Left ventricle myocardium superior (tissue), 1 donor: ENCODE measurements around the gene ARAP2. TPM values are rescaled to one million over a fixed set of nuclear protein-coding genes. Genes with fewer than 3 reads are reported as not detected.

ENCODE experiments used
- ATAC-seq: fragments of 200-7000 bp; cut with Tn5 transposase; one replicate; pipeline ENCODE4 v1.9.1; 2020; ENCODE audit warnings: mild to moderate bottlenecking, moderate library complexity
- DNase-seq: peaks from one replicate; pipeline ENCODE4 v3.0.0-alpha.2; 2020
- intact Hi-C: fragments of 100-400 bp; cut with micrococcal nuclease; formaldehyde crosslinking; loops from one replicate; pipeline ENCODE4 v1.11.0; 2022
- total RNA-seq: library from RNA; stranded (reverse); fragmentation: NEBNext Ultra II Directional; extraction: Animal tissue kit (Norgen Biotek cat#: 25700); gene quantifications from one replicate; pipeline ENCODE4 v1.2.1, GENCODE V29; 2021
- donor health status: DM: no; HTN: yes; CAD: no; lungs with severe emphysema.

ARAP2 gene
- total RNA-seq, 1 donor from 2014 or later = 2.7 TPM

DNA sequence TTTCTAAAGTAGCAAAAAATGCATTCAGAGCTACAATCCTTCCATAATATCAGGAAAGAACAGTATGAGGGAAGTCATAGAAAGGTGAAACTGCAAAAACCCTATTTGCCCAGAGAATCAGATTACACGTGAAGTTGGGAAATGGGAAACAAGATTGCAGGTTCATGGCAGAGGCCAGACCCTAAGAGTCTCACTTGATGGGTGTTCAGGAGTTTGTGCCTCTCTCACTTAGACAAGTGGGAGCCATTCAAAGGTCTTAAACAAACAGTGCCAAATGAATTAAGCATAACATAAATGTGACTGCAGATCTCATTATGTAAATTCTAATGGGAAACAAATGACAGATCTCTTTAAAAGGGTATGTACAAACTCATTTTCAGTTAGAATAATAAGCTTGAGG, 91.6 kb downstream of the ARAP2 start:
- intact Hi-C loops = loop anchor here (10.0 kb wide), 1 partner anchor 392 kb away; no protein-coding TSS in a partner anchor
- DNase-seq = no peak
- no peak for ATAC-seq

DNA sequence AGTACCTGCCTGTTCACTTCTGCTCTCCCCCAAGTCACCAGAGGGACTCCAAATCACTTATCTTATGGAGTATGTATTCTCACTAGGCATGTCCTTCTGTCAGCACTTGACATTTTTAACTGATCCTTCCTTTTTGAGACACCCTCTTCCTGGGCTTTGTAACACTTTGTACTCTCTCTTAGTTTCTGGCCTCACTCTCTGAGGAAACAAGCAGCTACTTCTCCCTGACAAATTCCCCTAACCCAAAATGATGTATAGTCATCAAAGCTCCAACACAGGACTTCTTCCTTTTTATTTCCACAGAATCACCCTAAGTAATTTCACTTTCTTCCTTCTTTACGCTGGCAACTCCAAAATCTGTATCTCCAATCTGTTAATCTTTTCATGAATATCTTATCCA, 101.8 kb downstream of the ARAP2 start:
- no peak for ATAC-seq
- intact Hi-C loops = no loop called here
- no peak for DNase-seq

DNA sequence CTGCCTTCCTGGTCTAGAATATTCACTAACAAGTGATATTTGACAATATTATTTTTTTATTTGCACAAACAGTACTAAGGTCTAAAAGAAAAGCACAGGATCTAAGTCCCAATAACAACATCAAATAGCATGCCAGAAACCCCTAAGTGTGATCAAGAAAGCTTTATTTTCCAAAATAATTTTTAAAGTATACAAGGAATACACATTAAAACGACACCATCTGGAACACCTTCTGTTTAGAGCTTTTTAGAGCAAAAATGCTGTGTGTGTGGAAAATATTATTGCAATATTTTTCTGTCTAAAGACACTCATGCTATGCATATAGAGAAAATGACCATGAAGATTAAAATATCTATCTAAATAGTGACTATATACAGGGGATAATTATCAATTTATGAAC, 103.1 kb downstream of the ARAP2 start:
- ATAC-seq (no peak), DNase-seq (no peak)
- intact Hi-C loops = no loop called here

DNA sequence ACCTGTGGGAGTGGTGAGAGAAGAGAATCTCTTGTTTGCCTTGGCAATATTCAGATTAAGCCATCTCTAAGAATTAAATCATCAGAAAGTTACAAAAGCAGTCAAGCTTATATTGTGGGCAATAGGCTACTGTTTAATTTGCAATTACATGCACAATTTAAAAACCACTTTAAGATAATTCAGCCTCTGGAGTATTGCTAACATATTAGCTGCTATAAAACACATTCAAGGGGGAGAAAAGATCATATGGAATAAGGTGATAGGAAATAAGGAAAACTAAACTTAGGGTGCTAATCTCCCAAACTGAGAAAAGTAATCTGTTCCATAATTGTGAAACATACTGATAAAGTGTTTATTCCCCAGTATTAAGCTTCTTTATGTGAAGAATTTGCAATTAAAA, 103.9 kb downstream of the ARAP2 start:
- DNase-seq = no peak
- no peak for ATAC-seq
- intact Hi-C loops = no loop called here

DNA sequence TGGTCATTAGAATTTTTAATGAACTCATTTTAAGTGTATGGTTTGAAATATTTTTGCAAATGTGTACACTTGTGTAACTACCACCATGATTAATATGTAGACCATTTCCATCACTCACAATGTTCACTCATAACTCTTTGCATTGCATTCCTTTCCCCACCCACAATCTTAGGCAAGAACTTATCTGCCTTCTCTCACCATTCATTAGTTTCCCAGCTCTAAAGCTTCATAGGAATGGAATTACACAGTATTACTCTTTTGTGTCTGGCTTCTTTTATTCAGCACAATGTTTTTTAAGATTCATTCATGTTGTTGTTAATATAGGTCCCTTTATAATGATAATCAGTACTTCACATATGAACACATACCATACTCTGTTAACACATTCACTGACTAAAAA, 106.1 kb downstream of the ARAP2 start:
- intact Hi-C loops = loop anchor here (5.0 kb wide), 1 partner anchor 184 kb away; no protein-coding TSS in a partner anchor
- ATAC-seq = no peak
- DNase-seq = no peak

DNA sequence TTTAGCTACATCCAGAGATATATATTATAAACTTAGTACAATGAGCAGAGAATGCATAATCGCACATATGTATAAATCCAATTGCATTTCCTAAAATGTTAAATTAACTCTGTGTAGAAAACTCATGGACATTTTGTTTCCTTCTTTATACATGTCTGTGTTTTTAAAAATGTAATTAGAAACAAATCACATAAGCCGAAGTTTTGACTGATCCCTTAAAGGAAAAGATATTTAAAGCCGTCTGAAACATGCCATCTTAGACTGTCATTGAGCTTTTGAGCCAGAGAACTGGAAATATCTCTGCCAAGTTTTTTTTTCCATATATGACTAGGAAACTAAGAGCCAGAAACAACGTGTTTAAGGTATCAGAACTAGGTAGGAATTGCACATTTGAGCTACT, 107.0 kb downstream of the ARAP2 start:
- intact Hi-C loops = loop anchor here (5.0 kb wide), 1 partner anchor 185 kb away; no protein-coding TSS in a partner anchor
- no peak for DNase-seq

DNA sequence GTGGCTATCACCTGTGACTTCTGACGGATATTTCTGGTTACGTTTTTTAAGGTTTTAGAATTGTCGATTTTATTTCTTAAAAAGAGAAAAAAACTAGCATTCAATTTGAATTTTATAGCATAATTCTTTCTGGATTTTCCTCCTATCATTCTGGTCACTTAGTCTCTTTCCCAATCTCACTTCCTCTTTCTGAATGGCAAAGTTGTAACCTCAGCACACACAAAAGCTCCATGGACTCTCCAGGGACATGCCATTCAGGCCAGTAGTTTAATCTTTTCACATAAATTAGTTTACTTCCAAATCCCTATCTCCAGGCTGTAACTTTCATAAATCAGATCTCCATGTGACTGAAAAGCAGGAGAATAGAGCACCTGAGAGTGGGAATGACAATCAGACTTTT, 110.7 kb downstream of the ARAP2 start:
- no peak for DNase-seq
- intact Hi-C loops = no loop called here
- ATAC-seq = no peak

More for the DNA sequence above, 107.0 kb downstream of the ARAP2 start:
- no peak for ATAC-seq

DNA sequence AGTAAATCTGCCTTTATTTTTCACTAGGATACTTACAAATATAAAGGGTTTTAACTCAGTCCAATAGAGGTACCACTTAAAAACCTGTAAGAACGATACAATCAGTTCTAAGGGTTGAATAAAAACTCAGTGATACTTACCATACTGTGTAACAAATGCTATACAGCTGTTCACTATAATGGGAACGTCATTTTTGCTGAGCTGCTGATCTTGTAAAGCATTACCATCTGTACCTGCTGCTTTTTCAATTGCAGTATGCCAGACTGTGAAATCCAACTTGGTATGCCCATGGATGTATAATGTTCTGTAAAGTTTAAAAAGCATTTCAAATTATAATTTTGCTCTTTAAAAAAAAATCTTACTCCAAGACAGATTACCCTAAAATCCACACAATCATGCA, 111.2 kb downstream of the ARAP2 start:
- intact Hi-C loops = no loop called here
- ATAC-seq (no peak), DNase-seq (no peak)

DNA sequence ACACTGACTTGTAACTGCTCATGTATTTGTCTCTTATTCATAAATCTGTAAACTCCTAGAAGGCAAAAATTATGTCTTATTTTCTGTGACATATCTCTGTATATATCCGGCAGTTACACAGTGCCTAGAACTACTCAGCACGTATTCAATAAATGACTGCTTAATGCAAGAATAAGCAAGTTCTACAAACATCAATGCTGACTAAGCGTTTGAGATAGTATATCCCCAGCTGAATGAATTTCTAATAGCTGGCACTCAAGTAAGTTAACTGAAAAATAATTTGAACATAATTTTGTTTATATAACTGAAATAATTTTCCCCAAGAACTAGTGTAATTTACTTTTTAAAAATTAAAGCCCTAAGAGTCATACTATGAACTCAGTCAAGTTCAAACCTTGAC, 113.7 kb downstream of the ARAP2 start:
- ATAC-seq (no peak), DNase-seq (no peak)
- intact Hi-C loops = no loop called here

DNA sequence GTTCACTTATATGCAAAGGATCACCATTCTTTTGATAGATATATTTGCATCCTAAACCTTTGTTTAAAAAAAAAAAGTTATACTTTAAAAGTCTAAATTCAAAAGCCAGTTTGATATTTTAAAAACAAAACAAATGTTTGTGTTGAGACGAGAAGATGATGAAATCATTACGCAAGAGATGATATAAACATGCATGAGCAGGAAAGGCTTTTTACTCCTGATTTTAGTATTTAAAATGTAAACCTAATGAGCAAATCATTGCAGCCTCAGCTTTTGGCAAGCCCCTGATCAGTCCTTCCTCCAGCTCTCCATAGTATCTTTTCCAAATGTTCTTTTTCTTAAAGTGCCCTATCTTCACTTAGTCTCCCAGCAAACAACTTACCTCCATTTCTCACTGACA, 115.6 kb downstream of the ARAP2 start:
- intact Hi-C loops = no loop called here
- DNase-seq = no peak
- no peak for ATAC-seq

DNA sequence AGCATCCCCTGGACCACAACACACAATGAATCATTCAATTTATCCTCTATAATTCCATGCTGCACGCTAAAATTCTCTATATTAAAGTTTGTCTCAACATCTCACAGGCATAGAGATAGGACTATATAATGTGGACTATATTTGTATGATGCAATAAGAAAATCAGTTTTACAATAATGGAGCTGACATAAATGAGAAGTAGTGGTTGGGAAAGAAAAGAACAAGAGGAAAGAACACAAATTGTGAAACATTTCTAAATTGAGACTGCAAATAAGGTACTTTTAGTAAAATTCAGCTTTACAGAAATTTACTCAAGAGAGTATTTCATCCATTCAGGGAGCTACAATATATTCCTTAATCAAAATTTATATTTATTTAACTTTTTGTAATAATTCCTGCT, 120.4 kb downstream of the ARAP2 start:
- ATAC-seq = no peak
- no peak for DNase-seq
- intact Hi-C loops = no loop called here

DNA sequence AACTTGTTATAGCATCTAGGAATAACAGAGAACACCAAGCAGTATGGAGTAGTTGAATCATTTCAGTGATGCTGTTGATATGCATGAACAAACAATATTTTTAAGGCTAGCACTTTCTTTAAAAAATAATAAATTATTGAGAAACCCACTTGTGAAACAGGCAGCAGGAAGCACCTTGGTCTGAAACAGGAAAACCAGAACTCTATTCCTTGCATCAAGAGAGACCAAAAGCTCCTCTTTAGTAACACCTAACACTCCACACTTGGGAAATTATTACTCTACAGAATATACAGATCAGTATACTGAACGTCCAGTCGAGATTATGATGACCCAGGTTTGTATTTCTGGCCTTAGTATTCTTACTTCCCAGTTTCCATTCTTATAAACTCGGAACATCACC, 129.0 kb downstream of the ARAP2 start:
- intact Hi-C loops = no loop called here
- ATAC-seq (no peak), DNase-seq (no peak)

DNA sequence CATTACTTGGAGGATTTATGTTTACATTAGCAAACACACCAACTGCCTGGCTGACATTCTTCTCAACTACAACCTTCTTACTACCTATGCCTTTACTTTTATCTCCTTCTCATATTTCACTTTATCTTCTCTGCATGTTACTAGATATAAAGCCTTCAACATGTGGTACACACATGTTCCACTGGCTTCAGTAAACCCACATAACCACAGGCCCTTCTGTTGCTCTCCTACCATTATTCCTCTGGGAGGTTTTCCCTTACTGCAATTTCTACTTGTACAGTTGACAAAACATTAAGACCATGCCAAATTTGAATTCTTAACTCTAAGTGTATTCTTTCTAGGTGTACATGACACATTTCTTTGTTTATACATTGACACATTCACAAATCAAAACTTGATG, 133.1 kb downstream of the ARAP2 start:
- no peak for ATAC-seq
- intact Hi-C loops = no loop called here
- DNase-seq = no peak

DNA sequence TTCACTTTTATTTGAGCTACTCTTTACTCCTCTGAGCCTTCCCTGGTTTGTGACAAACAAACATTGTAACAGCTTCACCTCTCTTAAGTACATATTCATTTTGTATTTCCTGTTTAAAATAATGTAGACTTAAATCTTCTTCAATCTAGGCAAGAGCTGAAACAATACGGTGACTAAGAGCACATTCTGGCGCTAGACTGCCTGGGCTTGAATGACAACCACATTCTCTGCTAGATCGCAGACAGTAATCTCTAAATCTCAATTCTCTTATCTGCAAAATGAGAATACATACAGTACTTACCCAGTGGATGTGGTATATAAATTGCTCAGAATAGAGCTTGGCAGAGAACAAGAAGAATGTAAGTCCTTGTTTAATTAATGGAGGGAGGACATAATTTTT, 144.8 kb downstream of the ARAP2 start:
- no peak for ATAC-seq
- intact Hi-C loops = no loop called here
- no peak for DNase-seq

DNA sequence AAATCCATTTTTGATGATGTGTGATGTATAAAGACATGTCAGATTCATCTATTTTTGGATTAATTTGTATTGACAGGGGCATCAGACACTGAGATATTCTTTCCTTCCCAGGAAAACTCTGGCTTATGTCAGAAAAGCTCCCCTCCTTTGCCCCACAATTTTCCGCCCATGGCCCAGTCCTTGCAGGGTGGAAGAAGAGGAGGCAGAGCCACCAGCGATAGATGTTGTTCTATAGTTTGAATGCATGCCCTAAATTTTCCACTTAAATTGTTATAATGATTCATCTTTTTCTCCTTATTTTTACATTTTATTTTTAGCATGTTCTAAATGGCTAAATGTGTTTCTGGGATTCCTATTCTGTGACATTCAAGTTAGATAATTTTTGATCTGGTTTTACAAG, 149.3 kb downstream of the ARAP2 start:
- ATAC-seq (no peak), DNase-seq (no peak)
- intact Hi-C loops = no loop called here

DNA sequence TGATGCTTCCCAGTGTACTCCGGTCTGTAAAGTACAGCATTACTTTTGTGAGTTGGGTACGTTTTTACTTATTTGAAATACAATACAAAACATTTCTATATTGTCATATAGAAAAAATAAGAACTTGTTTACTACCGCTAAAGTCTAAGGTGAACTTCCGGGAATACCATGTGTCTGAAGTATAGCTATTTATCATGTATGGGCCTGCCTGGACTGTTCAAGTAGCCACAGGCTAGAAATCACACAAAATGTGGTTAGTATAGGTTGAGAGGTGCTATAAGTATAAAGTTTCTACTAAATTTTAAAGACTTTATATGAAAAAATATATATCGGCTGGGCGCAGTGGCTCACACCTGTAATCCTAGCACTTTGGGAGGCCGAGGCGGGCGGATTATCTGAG, 152.3 kb downstream of the ARAP2 start:
- intact Hi-C loops = no loop called here
- DNase-seq (no peak), ATAC-seq (no peak)

DNA sequence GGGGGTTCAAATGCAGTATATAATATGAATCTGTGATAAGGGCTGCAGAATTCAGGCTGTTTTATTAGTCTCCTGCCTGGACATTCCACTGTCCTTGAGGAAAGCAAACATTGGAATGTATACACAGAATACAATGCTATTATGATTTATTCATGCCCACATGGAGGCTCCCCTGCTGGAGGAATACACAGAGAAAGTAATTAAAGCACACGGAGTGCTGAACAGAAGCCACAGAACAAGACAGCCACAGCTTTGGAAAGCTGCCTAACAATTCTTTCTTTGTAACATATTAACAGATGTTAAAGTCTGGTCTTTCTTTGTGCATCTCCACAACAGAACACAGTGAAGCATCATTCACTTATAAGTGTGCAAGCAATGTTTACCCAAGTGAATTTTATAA, 155.8 kb downstream of the ARAP2 start:
- no peak for ATAC-seq
- no peak for DNase-seq
- intact Hi-C loops = no loop called here

DNA sequence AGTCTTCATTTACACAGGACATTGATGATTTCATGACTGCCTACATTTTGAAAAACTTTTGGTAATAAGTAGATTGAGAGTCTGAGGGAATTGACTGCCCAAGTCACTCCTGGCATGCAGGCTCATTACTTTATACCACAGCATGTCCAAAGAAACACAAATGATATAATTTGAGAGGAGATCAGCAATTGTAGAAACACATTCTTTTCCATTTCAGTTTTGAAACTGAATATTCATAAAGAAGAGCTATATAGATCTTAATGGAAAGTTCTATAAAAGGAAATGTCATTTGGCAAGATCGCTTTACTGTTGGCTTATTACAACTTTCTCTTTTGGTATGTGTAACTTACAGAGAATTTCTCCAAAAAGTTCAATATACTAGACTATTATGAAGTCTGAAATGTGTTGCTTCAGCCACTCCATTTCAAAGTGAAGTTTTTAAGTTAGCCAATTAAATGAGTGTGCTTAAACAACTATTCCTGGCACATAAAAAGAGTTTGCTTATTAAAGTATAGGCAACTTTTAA, 158.0 kb downstream of the ARAP2 start:
- intact Hi-C loops = no loop called here
- DNase-seq (no peak), ATAC-seq (no peak)

DNA sequence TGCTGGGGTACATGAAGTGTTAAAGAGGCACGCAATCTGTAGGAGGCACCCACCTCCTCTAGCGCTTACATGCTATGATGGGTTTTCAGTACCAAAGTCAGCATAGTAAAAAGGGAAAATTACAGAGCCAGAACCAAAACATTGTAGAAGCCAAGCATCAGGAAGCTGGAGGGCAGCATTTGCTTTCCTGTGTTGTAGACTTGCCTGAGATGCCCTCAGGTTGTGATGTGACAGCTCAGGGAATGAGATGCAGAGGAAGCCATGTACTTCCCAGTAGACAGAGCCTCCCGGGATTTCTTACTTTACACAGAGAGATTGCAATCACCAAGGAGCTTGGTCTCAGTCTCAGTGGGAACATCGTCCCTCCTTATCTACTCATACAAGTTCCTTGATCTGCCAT, 161.5 kb downstream of the ARAP2 start:
- ATAC-seq (no peak), DNase-seq (no peak)
- intact Hi-C loops = no loop called here

DNA sequence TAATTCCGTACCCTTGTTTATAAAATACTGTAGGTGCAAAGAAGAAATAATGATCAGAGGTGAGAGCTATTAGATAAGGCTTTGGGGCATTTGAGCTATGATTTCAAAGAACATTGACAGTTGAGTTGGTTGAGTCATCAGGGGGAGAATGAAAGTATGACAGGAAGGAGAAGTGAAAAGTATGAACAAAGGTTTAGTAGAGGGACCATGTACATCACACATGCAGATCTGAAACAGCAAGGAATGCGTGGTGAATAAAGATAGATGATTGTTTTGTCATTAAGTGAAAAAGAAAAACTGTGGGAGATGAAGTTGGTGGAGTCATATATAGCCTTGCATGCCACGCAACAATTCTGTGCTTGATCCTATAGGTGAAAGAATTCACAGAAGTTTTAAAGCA, 163.1 kb downstream of the ARAP2 start:
- DNase-seq (no peak), ATAC-seq (no peak)
- intact Hi-C loops = no loop called here

DNA sequence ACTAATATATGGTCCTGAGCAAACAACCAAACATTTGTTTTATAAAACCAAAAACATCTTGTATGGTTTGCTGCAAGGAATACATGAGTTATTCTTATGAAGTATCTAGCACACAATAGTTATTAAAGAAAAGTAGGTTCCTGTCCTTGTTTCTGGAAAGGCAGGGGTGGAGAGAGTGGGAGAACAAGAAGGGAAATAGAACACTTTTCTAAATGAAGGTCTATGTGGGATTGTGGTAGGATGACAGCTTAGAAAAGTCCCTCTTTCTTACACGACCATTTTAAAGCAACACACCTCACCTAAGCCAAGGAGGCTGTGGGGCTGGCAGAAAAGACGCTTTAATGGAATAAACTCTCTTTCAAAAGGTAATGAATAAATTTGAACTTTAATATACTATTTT, 164.6 kb downstream of the ARAP2 start:
- intact Hi-C loops = no loop called here
- DNase-seq (no peak), ATAC-seq (no peak)

DNA sequence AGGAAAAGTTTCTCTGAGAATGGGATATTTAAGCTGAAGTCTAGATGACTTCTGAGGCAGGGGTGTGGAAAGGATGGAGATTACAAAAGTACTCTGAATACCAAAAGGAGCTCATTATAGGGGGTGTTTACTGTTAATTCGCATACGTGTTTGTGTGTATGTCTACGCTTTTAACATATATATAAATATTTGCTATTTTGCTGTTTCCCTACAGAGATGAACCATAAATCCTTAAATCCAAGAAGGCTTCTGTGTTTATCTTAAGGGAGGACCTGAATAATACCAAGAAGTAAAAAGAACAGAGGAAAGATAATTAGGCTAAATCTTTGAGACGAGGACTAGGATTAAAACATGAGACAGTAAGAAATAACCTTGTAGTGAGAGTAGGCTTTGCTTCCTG, 166.0 kb downstream of the ARAP2 start:
- ATAC-seq = no peak
- intact Hi-C loops = no loop called here
- DNase-seq = no peak
